ENCODE results near the gene SLC38A8. TPM values are rescaled to one million over a fixed set of nuclear protein-coding genes. Genes with fewer than 3 reads are reported as not detected.

The SLC38A8 gene
- total RNA-seq, 1 experiment from 2014 or later: 0.42 TPM

- DNase-seq (ENCODE audit: low read depth): no peak
These were observed 11.0 kb downstream of the SLC38A8 start for GRCh38 chr16:84031556-84031955.

- no peak for DNase-seq (ENCODE audit: low read depth)
These were observed 13.1 kb downstream of the SLC38A8 start for GRCh38 chr16:84029297-84030047.

DNA sequence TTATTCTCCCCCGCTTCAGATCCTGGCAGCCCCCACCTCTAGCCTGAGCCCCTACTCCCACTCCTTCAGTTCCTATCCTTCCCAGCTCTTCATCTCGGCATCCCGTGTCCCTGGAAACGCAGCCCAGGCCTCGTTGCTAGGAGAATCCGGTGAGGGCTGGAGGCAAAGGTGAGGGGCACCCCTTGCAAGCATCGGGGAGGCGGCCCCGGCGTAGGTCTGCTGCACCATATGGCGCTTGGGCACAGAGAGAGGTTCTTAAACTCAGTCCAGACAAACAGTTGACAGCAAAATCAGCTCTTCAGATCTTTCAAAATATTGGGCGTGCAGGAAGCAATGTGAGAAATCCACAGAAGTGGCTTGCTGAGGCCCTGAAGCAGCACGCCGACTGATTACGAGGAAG is 15.0 kb downstream of the SLC38A8 start:
- DNase-seq (ENCODE audit: low read depth): no peak

DNA sequence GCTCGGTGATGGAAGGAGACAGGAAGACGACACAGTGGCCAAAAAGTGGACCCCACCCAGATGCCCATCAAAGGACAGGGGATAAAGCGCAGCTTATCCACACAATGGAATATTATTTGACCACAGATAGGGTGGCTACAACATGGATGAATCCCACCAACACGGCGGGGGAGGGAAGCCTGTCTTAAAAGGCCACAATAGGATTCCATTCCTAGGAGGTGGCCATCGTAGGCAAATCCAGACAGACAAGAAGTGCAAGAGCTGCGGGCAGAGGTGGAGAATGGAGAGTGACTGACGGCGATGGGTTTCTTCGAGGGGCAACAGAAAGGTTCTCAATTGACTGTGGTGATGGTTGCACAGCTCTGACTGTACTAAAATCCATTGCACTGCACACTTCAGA is 16.0 kb downstream of the SLC38A8 start:
- no peak for DNase-seq (ENCODE audit: low read depth)

GRCh38 chr16:84024854-84025253 is 17.7 kb downstream of the SLC38A8 start:
- no peak for DNase-seq (ENCODE audit: low read depth)

DNA sequence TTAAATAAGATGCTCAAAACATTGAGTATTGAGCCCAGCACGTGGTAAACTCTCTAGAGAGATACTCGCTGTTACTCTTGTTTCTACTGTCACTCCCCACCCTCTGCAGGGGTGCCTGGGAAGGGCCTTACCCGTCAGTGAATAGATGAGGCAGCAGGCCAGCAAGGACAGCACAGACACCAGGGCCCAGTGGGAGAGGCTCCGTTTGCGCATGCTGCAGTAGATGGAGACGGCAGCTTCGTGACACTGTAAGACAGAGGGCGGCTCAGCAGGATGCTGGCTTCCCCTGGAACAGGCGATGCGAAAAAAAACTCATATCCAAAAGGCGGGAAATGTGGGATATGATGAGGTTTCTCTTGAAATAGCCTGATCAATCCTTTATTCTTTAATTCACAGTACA is 20.0 kb downstream of the SLC38A8 start:
- DNase-seq (ENCODE audit: low read depth): no peak

GRCh38 chr16:84021488-84021887 is 21.1 kb downstream of the SLC38A8 start:
- DNase-seq (ENCODE audit: low read depth): no peak

GRCh38 chr16:84020353-84020752 is 22.2 kb downstream of the SLC38A8 start:
- no peak for DNase-seq (ENCODE audit: low read depth)

GRCh38 chr16:84018710-84019109 is 23.9 kb downstream of the SLC38A8 start:
- DNase-seq (ENCODE audit: low read depth): no peak

- DNase-seq (ENCODE audit: low read depth): no peak
These were observed 26.1 kb downstream of the SLC38A8 start for GRCh38 chr16:84016477-84016876.

- no peak for DNase-seq (ENCODE audit: low read depth)
These were observed 27.2 kb downstream of the SLC38A8 start for GRCh38 chr16:84015399-84015798.

GRCh38 chr16:84014570-84015327 is 27.8 kb downstream of the SLC38A8 start:
- DNase-seq (ENCODE audit: low read depth): no peak

- peak; percentile 65 for DNase-seq (ENCODE audit: low read depth)
These were observed 28.6 kb downstream of the SLC38A8 start for GRCh38 chr16:84013787-84014569.

DNA sequence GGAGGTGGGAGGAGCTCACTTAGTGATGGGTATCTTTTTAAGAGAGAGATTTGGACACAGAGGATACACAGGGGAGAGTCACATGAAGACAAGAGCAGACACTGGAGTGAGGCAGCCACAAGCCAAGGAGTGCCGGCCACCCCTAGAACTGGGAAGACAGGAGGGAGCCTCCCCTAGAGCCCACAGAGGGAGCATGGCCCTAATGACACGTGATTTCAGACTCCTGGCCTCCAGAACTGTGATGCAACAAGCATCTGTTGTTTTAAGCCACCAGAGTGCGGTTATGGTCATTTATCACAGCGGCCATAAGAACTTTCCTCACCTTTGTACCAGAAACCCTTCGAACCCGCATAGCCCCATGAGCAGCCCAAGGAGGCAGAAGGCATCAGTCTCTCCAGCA is 33.3 kb downstream of the SLC38A8 start:
- DNase-seq (ENCODE audit: low read depth): no peak

- DNase-seq (ENCODE audit: low read depth): no peak
These were observed 34.6 kb downstream of the SLC38A8 start for GRCh38 chr16:84007965-84008364.

DNA sequence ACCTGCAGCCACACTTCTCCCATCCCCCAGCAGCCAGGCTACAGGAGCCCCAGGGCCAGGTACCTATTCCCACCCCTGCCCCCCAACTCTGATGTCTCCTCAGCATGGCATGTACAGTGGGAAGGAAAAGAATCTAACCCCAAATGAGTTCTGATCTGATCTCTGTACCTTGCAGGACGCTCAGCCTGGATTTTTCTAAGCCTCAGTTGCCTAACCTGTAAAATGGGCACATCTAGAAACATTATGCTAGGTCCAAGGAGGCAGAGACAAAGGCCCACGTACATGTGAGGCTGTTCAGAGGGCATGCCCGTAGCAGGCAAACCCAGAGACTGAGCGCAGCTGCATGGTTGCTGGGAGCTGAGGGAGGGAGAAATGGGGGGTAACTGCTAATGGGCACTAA is 35.1 kb downstream of the SLC38A8 start:
- DNase-seq (ENCODE audit: low read depth): no peak

GRCh38 chr16:84005391-84005790 is 37.2 kb downstream of the SLC38A8 start:
- DNase-seq (ENCODE audit: low read depth): no peak

DNA sequence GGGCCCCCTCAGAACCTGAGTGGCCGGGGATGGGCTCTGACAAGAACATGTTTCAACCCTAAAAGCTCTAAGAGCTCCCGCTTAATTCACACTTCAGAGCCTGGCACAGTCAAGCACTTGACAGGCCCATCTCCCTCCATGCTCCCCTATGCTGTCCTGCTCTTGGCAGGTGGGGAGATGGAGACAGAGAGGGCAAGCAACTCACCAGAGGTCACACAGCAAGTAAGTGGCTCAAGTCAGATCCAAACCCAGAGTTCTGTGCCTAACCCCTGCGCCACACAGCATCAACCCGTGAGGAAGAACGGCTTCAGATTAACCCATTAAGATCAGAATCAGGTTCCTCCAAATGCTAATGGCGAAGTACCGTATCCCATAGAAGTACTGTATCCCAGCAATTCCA is 38.2 kb downstream of the SLC38A8 start:
- no peak for DNase-seq (ENCODE audit: low read depth)

GRCh38 chr16:84003038-84003437 is 39.6 kb downstream of the SLC38A8 start:
- no peak for DNase-seq (ENCODE audit: low read depth)

DNA sequence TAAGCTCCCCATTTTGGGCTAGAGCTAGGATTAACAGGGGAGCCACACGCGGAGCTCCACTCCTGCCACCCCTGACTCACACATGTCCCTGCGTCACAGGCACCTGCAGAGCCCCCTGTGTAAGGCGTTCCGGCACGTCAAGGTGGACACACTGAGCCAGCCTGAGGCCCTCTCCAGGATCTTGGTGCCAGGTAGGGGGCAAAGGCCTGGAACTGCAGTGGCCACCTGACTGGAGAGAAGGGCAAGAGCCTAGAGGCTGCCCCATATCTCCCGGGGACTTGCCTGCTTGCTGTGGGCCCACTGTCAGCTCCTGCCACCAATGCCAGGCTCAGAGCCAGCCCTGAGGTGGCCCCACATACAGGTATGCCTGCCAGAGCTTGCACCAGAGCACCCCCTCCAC is 40.9 kb downstream of the SLC38A8 start:
- no peak for DNase-seq (ENCODE audit: low read depth)

GRCh38 chr16:84000989-84001642 is 41.5 kb downstream of the SLC38A8 start:
- peak; percentile 29 for DNase-seq (ENCODE audit: low read depth)

DNA sequence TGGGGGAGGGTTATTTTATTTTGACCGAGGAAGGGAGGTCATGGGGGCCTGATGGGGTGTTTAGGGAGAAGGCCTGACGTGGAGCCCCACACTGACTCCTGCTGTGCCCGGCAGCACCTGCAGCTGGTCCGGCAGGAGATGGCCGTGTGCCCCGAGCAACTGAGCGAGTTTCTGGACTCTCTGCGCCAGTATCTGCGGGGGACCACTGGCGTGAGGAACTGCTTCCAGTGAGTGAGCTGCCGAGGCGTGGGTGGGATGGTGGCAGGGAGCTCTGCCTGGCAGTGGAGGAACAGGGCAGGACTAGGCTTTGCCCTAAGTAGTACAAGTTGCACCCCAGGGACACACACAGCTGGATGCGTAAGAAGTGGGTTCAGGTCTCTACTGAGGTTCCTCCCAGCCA is 44.5 kb downstream of the SLC38A8 start:
- DNase-seq (ENCODE audit: low read depth): no peak

Data from M059J (cell line).